ENCODE measurements around the gene FALEC.
"Not testable (repeated sequence)": the region's sequence is repeated elsewhere in the genome, so short reads cannot be mapped to it uniquely, and the experiment has no call there.

FALEC gene

GRCh38 chr1:150560576-150561253 is 45.2 kb downstream of the FALEC start:
- peak; percentile 95 to 98 for DNase-seq

- DNase-seq = peak; percentile 91 to 95
Observed at GRCh38 chr1:150561254-150561973, 45.9 kb downstream of the FALEC start.

GRCh38 chr1:150561974-150562445 is 46.5 kb downstream of the FALEC start:
- DNase-seq = peak; percentile 93 to 96

GRCh38 chr1:150562446-150563339 is 47.1 kb downstream of the FALEC start:
- peak; percentile 56 to 76 for DNase-seq

GRCh38 chr1:150563340-150564038 is 47.9 kb downstream of the FALEC start:
- peak; percentile 88 to 90 for DNase-seq

GRCh38 chr1:150564051-150564991 is 48.8 kb downstream of the FALEC start:
- DNase-seq = no peak

- not testable (repeated sequence) for DNase-seq
Observed at GRCh38 chr1:150565240-150565991, 49.9 kb downstream of the FALEC start.

- DNase-seq = no peak
Observed at GRCh38 chr1:150566589-150567340, 51.2 kb downstream of the FALEC start.

- no peak for DNase-seq
Observed at GRCh38 chr1:150567341-150567716, 51.8 kb downstream of the FALEC start.

GRCh38 chr1:150567717-150568593 is 52.4 kb downstream of the FALEC start:
- DNase-seq = peak; percentile 86 to 93

GRCh38 chr1:150568594-150568966 is 53.0 kb downstream of the FALEC start:
- DNase-seq = no peak

- no peak for DNase-seq
Observed at GRCh38 chr1:150572918-150573647, 57.5 kb downstream of the FALEC start.

- DNase-seq = not testable (repeated sequence)
Observed at GRCh38 chr1:150573648-150574071, 58.1 kb downstream of the FALEC start.

GRCh38 chr1:150574260-150575071 is 58.9 kb downstream of the FALEC start:
- no peak for DNase-seq

GRCh38 chr1:150575072-150575489 is 59.5 kb downstream of the FALEC start:
- no peak for DNase-seq

GRCh38 chr1:150575518-150576366 is 60.2 kb downstream of the FALEC start:
- no peak for DNase-seq

Data from SHP77 (cell line).